Astrocyte of the cerebellum (primary cell): ENCODE data around the gene RAPSN.

Source experiments
- DNase-seq: peaks from one replicate; pipeline ENCODE4 v3.0.0-alpha.2; 2011; ENCODE audit warnings: low read depth
- H3K4me3 ChIP-seq: 2 replicates; pipeline ENCODE4 v1.5.1; 2011; ENCODE audit warnings: mild to moderate bottlenecking, low read depth, low read length, moderate library complexity
- in situ Hi-C: cut with HindIII; loops from 2 replicates; pipeline ENCODE4 v1.10.0; 2017; ENCODE audit warnings: low sequenced_read_pairs
- TF ChIP-seq, protein P1 (sequence below): IDR thresholded peaks from 2 replicates; pipeline ENCODE4 v1.5.1; 2012; ENCODE audit warnings: low read length, low read depth, moderate library complexity, mild to moderate bottlenecking; ENCODE audit errors: missing control alignments

The RAPSN gene

DNA sequence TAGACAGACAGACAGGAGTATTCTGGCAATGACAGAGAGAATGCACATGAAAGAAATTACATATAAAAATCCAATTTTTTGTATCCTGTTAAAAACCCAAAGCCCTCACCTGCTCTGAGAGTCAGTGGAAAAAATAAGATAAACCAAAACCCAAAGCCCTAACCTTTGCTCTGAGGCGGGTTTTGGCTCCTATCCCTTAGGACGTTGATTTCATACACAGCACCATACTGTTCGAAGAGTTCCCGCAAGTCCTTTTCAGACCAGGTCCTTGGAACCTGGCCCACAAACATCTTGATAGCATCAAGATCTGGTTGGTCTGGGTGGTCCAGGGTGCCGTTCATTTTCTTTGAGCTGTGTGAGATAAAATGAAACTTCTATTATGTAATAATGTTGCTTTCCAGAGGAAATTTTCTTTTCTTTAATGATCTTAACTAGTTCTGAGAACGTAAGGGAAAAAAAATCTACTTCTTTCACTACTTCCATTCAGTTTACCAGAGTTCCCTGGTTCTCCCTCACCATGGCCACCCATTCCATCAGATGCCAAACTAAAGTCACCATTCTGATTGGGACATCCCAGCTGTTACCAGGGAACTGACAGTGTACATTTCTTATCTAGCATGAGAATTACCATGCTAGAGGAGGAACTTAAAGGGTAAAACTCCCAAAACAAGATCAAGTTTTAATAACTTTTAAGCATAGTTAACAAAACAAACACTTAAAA is 39.9 kb upstream of the RAPSN start:
- TF ChIP-seq, protein P1, sequence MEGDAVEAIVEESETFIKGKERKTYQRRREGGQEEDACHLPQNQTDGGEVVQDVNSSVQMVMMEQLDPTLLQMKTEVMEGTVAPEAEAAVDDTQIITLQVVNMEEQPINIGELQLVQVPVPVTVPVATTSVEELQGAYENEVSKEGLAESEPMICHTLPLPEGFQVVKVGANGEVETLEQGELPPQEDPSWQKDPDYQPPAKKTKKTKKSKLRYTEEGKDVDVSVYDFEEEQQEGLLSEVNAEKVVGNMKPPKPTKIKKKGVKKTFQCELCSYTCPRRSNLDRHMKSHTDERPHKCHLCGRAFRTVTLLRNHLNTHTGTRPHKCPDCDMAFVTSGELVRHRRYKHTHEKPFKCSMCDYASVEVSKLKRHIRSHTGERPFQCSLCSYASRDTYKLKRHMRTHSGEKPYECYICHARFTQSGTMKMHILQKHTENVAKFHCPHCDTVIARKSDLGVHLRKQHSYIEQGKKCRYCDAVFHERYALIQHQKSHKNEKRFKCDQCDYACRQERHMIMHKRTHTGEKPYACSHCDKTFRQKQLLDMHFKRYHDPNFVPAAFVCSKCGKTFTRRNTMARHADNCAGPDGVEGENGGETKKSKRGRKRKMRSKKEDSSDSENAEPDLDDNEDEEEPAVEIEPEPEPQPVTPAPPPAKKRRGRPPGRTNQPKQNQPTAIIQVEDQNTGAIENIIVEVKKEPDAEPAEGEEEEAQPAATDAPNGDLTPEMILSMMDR, result no peak
- H3K4me3 ChIP-seq, result no peak overlapping the region
- in situ Hi-C loops, result no loop called here
- no peak for DNase-seq

DNA sequence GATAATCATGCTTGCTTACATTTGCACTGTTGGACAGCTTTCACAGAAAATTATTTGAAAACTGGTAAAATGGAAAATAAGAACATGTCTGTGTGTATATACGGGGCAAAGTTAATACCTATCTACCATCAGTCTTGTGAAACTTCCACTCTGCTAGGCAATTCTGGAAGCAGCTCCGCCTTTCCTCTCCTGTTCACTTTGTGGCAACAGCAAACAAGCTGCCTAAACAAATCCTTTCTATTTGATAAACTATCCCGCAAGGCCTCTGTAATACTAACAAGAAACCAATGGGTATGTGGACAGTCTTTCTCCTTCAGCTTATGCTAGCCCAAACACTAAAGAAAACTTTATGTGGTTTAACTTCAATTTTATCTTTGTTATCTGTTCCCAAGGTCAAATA is 39.2 kb upstream of the RAPSN start:
- no peak overlapping the region for H3K4me3 ChIP-seq
- in situ Hi-C loops, result no loop called here
- TF ChIP-seq, protein P1, result no peak
- DNase-seq, result no peak

DNA sequence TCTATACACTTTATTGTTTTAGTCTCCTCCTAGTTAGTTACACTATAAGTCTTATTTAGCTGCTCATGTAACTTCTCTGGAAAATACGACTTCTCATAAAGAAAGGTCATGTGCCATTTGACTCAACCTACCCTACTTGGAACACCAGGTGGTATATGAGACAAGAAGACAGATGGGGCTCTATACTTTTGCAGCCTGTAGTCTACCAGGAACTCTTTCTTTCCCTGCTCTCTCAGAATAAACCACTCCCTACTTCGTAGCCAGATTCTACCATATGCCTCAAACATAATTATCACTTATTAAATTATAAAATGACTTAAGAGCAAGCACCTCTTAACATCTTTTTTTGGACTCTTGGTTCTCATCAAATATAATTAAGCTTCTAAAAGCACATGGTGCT is 38.5 kb upstream of the RAPSN start:
- no peak overlapping the region for H3K4me3 ChIP-seq
- DNase-seq, result no peak
- in situ Hi-C loops, result no loop called here
- TF ChIP-seq, protein P1, result no peak

DNA sequence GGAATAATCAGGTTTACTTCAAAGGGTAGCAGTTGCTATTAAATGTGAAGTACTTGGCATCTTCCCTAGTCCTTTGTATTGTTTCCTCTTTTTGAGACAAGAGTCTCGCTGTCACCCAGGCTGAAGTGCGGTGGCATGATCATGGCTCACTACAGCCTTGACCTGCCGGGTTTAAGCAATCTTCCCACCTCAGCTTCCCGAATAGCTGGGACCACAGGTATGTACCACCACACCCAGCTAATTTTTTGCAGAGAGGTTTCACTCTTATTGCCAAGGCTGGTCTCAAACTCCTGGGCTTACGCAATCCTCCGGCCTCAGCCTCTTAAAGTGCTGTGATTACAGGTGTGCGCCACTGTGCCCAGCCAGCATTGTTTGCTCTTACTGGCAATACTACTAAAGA is 36.2 kb upstream of the RAPSN start:
- DNase-seq, result no peak
- in situ Hi-C loops, result no loop called here
- H3K4me3 ChIP-seq, result no peak overlapping the region
- TF ChIP-seq, protein P1, result no peak

DNA sequence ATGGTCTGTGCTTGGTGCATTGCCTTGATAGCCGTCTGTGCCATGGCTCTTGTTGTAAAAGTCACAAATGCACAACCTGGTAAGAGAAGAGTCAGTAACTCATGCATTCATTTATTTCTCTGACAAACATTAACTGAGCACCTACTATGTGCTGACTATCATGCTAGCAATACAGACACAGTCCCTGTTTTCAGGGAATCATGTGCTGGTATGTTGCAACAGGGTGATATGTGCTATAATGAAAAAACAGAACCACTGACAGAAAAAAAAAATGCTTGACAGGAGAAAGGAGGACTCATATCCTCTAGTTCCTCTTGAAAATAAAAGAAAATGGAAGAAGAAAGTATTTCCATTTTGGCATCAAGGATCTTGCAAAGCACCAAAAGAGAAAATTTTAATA is 34.5 kb upstream of the RAPSN start:
- H3K4me3 ChIP-seq, result no peak overlapping the region
- in situ Hi-C loops, result no loop called here
- DNase-seq, result no peak
- TF ChIP-seq, protein P1, result no peak

DNA sequence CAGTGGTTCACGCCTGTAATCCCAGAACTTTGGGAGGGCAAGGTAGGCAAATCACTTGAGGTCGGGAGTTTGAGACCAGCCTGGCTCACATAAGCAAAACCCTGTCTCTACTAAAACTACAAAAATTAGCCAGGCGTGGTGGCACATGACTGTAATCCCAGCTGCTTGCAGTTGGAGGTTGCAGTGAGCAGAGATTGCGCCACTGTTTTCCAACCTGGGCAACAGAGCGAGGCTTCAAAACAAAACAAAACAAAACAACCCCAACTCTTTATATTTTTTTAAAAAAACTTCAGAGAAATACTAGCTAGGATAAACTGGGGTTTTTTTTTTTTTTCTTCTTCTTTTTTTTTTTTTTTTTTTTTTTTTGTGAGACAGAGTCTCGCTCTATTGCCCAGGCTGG is 31.8 kb upstream of the RAPSN start:
- H3K4me3 ChIP-seq, result no peak overlapping the region
- DNase-seq, result no peak
- TF ChIP-seq, protein P1, result no peak
- in situ Hi-C loops, result no loop called here
